MM.1S (cell line): Measurements from ENCODE around the gene MAP2.

Source experiments
- DNase-seq: peaks from one replicate; pipeline ENCODE4 v3.0.0-alpha.2; 2015
- H2AFZ ChIP-seq: fragments of 300-600 bp; sonication (generic); 2 replicates; pipeline ENCODE4 v1.6.0; 2016; ENCODE audit warnings: antibody characterized with exemption, low read length
- H3F3A ChIP-seq: fragments of 300-600 bp; sonication (generic); 2 replicates; pipeline ENCODE4 v1.6.1; 2016; ENCODE audit warnings: mild to moderate bottlenecking, antibody characterized with exemption, low read length, moderate library complexity, mixed read lengths; ENCODE audit not compliant: insufficient read depth
- H3K27ac ChIP-seq: fragments of 300-600 bp; sonication (generic); 2 replicates; pipeline ENCODE4 v1.5.1; 2016; ENCODE audit warnings: mild to moderate bottlenecking, low read length
- H3K27me3 ChIP-seq: fragments of 300-600 bp; sonication (generic); replicated peaks from 2 replicates; pipeline ENCODE4 v1.6.0; 2016; ENCODE audit warnings: low read length; ENCODE audit not compliant: insufficient read depth
- H3K36me3 ChIP-seq: fragments of 300-600 bp; sonication (generic); replicated peaks from 2 replicates; pipeline ENCODE4 v1.6.1; 2016; ENCODE audit warnings: mild to moderate bottlenecking, low read length, mixed read lengths; ENCODE audit not compliant: insufficient read depth
- H3K4me1 ChIP-seq: fragments of 300-600 bp; sonication (generic); 2 replicates; pipeline ENCODE4 v1.6.1; 2016; ENCODE audit warnings: low read length, mixed read lengths
- H3K4me2 ChIP-seq: fragments of 300-600 bp; sonication (generic); 2 replicates; pipeline ENCODE4 v1.6.0; 2016; ENCODE audit warnings: low read depth, low read length
- H3K4me3 ChIP-seq: fragments of 300-600 bp; sonication (generic); 2 replicates; pipeline ENCODE4 v1.5.1; 2016; ENCODE audit warnings: low read length, mixed read lengths
- H3K79me2 ChIP-seq: fragments of 300-600 bp; sonication (generic); 2 replicates; pipeline ENCODE4 v1.6.1; 2016; ENCODE audit warnings: mixed run types, low read length, mixed read lengths
- H3K9ac ChIP-seq: fragments of 300-600 bp; sonication (generic); 2 replicates; pipeline ENCODE4 v1.6.1; 2016; ENCODE audit warnings: low read length, mixed read lengths
- H3K9me2 ChIP-seq: fragments of 300-600 bp; sonication (generic); replicated peaks from 2 replicates; pipeline ENCODE4 v1.6.1; 2016; ENCODE audit warnings: mild to moderate bottlenecking, low read length, mixed read lengths; ENCODE audit not compliant: insufficient read depth
- H3K9me3 ChIP-seq: fragments of 300-600 bp; sonication (generic); replicated peaks from 2 replicates; pipeline ENCODE4 v1.6.1; 2016; ENCODE audit warnings: mild to moderate bottlenecking, low read length, mixed read lengths; ENCODE audit not compliant: insufficient read depth
- H4K20me1 ChIP-seq: fragments of 300-600 bp; sonication (generic); 2 replicates; pipeline ENCODE4 v1.6.1; 2016; ENCODE audit warnings: mild to moderate bottlenecking, low read length, moderate library complexity, mixed read lengths; ENCODE audit not compliant: insufficient read depth
- EZH2 ChIP-seq: fragments of 300-600 bp; sonication (generic); optimal IDR thresholded peaks from 2 replicates; pipeline ENCODE3; 2017; ENCODE audit warnings: low read depth, mild to moderate bottlenecking, antibody characterized with exemption, low read length, mixed read lengths
- EZH2phosphoT487 ChIP-seq: fragments of 300-600 bp; sonication (generic); IDR thresholded peaks from 2 replicates; pipeline ENCODE4 v1.6.1; 2018; ENCODE audit warnings: antibody characterized with exemption, low read length
- TF ChIP-seq, protein P1 (sequence below): fragments of 300-600 bp; sonication (generic); IDR thresholded peaks from 2 replicates; pipeline ENCODE4 v1.5.1; 2016; ENCODE audit warnings: antibody characterized with exemption, low read length, mixed read lengths

Gene MAP2

DNA sequence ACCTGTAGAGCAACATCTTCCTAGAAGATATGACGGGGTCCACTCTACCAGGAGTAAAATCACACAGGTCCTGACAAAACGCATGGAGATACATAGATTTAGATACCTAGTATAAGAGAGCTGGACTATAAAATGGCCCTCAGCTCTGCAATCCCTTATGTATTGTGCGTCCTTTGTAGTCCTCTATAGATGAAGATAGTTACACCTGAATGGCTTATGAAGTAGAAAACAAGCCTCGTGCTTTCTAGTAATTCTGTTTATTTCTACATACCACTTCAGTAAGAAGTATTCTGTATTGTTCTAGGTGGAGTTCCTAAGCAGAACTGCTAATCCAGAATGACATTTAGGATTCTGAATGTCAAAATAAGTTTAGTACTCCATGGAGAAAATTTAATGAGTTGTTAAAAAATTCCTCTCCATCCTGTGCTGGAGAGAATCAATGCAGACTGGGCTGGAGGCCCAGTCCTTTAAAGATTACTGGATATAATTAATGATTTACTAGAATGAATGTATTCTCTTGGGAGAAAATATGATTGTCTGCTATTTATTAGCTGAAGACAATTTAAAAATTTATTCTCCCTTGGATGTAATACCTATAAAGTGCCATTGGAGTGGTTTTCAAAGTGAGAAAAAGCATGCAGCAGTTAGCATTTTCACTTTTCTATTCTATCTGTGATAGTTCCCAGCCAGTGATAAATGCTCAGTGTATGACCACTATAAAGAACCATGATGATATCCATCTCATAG lies 200.5 kb downstream of the MAP2 start:
- Histone ChIP-seq H3K9ac (no peak overlapping the region), H3K79me2 (no peaks in the 10 kb centered on the region), H3K27me3 (no peaks in the 10 kb centered on the region), H3K36me3 (no peaks in the 10 kb centered on the region), H3F3A (no peaks in the 10 kb centered on the region), H3K9me2 (no peaks in the 10 kb centered on the region), H3K4me1 (no peaks in the 10 kb centered on the region), H3K27ac (no peak overlapping the region), H3K9me3 (no peaks in the 10 kb centered on the region), H3K4me3 (no peak overlapping the region), H4K20me1 (no peaks in the 10 kb centered on the region), H2AFZ (no peak overlapping the region), H3K4me2 (no peak overlapping the region)
- no peak for TF ChIP-seq EZH2phosphoT487
- no peak for TF ChIP-seq EZH2
- TF ChIP-seq, protein P1, sequence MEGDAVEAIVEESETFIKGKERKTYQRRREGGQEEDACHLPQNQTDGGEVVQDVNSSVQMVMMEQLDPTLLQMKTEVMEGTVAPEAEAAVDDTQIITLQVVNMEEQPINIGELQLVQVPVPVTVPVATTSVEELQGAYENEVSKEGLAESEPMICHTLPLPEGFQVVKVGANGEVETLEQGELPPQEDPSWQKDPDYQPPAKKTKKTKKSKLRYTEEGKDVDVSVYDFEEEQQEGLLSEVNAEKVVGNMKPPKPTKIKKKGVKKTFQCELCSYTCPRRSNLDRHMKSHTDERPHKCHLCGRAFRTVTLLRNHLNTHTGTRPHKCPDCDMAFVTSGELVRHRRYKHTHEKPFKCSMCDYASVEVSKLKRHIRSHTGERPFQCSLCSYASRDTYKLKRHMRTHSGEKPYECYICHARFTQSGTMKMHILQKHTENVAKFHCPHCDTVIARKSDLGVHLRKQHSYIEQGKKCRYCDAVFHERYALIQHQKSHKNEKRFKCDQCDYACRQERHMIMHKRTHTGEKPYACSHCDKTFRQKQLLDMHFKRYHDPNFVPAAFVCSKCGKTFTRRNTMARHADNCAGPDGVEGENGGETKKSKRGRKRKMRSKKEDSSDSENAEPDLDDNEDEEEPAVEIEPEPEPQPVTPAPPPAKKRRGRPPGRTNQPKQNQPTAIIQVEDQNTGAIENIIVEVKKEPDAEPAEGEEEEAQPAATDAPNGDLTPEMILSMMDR: no peak
- no peak for DNase-seq

DNA sequence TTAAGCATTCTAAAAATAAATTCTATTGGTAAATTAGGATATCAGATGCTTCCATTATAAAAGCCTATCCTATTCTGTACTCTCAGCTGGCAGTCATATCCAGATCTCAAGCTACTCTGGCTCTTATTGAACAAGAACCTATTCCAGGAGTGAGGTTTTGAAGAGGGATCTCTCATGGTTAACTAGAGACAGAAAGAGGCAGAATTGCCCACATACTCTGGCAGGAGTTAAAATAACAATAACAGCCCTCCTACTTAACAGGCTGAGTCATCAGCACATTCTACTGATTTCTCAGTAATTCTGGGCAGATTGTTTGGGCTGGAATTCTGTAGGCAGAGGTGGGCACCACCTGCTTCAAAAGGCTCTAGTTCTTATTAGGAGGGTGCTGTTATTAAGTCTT lies 205.8 kb downstream of the MAP2 start:
- Histone ChIP-seq H3K9me2 (no peaks in the 10 kb centered on the region), H2AFZ (no peak overlapping the region), H3K4me1 (no peaks in the 10 kb centered on the region)

DNA sequence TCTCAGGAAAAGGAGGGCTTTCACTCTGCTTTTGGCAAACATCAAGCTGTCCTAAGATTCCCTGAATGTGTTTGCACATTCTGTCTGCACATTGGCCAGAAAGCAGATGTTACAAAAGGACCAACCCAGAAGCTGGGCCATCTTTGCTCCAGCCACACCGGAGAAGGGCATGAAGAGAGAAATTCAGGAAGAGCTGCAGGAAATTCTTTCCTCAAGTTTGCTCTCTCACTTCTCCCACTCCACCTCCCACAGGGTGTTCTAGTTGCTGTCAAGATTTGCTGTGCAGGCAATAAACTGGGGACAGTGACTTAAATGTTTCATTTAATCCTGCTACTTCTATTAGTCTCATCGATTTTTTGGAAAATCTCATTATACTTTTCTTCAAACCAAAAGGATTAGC lies 210.1 kb downstream of the MAP2 start:
- Histone ChIP-seq H3K27me3 (no peaks in the 10 kb centered on the region), H4K20me1 (no peaks in the 10 kb centered on the region), H3K4me2 (no peak overlapping the region), H3K9me3 (no peaks in the 10 kb centered on the region), H3K9me2 (no peaks in the 10 kb centered on the region), H3F3A (no peaks in the 10 kb centered on the region), H3K9ac (no peak overlapping the region), H3K79me2 (no peaks in the 10 kb centered on the region), H3K4me3 (no peak overlapping the region), H3K4me1 (no peaks in the 10 kb centered on the region), H3K27ac (no peak overlapping the region), H2AFZ (no peak overlapping the region), H3K36me3 (no peaks in the 10 kb centered on the region)
- no peak for DNase-seq
- TF ChIP-seq EZH2phosphoT487 (no peak), EZH2 (no peak)
- TF ChIP-seq, protein P1: no peak

More for the DNA sequence above, 205.8 kb downstream of the MAP2 start:
- H3K27ac ChIP-seq: no peak overlapping the region
- DNase-seq: no peak
- H3K36me3 ChIP-seq: no peaks in the 10 kb centered on the region
- TF ChIP-seq EZH2phosphoT487 (no peak), EZH2 (no peak)
- TF ChIP-seq, protein P1: no peak
- H3K4me3 ChIP-seq: no peak overlapping the region
- no peaks in the 10 kb centered on the region for H4K20me1 ChIP-seq
- no peak overlapping the region for H3K9ac ChIP-seq
- no peaks in the 10 kb centered on the region for H3K27me3 ChIP-seq
- H3K4me2 ChIP-seq: no peak overlapping the region
- H3K79me2 ChIP-seq: no peaks in the 10 kb centered on the region
- H3K9me3 ChIP-seq: no peaks in the 10 kb centered on the region
- H3F3A ChIP-seq: no peaks in the 10 kb centered on the region
